Progenitor cell of endocrine pancreas (in vitro differentiated cells): ENCODE results near the gene CSNK2A1. TPM values are rescaled to one million over a fixed set of nuclear protein-coding genes. Genes with fewer than 3 reads are reported as not detected.

Experiments used
- DNase-seq: peaks from one replicate; pipeline ENCODE4 v3.0.0; 2021; ENCODE audit warnings: low spot score; ENCODE audit not compliant: unreplicated experiment
- H3K27ac Mint-ChIP-seq: 2 replicates; pipeline ENCODE4 v1.8.0; 2021; ENCODE audit warnings: mild to moderate bottlenecking, moderate library complexity, mixed read lengths
- H3K27me3 Mint-ChIP-seq: 2 replicates; pipeline ENCODE4 v1.8.0; 2021; ENCODE audit warnings: mixed read lengths
- H3K36me3 Mint-ChIP-seq: 2 replicates; pipeline ENCODE4 v1.8.0; 2022; ENCODE audit warnings: mixed read lengths; ENCODE audit not compliant: insufficient read depth
- H3K4me1 Mint-ChIP-seq: 2 replicates; pipeline ENCODE4 v1.8.0; 2021; ENCODE audit warnings: low read depth, mixed read lengths
- H3K4me3 Mint-ChIP-seq: 2 replicates; pipeline ENCODE4 v1.8.0; 2021; ENCODE audit warnings: low read depth, mild to moderate bottlenecking, moderate library complexity, mixed read lengths
- H3K9me3 Mint-ChIP-seq: 2 replicates; pipeline ENCODE4 v1.8.0; 2021; ENCODE audit warnings: low read depth, mixed read lengths
- total RNA-seq: library from RNA; stranded (reverse); gene quantifications from 2 replicates; pipeline ENCODE4 v1.2.1, GENCODE V29; 2021
- TF ChIP-seq, protein P1 (sequence below): fragments of 200-600 bp; sonication (generic); IDR thresholded peaks from one replicate; pipeline ENCODE4 v1.5.0; 2021; ENCODE audit warnings: antibody characterized with exemption, mild to moderate bottlenecking; ENCODE audit not compliant: unreplicated experiment

CSNK2A1 gene
- total RNA-seq, 1 donor from 2014 or later: 175 TPM

DNA sequence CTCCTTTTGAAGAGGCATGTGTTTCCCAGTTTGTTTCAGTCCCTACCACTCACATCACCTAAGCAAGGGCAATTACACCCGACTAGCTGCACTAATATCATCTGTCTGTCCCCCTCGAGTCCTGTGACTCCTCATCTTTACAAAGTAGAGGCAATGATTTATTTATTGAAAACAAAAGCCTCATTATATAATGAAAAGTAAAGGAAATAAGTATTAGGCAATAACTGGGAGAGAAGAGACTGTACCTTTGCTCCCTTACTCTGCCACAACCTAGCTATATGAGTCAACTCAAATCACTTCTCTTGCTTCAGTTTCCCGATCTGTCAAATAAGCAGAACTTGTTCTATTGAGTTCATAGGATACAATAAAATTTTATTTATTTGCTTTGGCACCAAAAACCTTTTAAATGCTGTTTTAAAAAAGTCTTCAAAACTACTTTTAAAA is 38.9 kb downstream of the CSNK2A1 start:
- TF ChIP-seq, protein P1, sequence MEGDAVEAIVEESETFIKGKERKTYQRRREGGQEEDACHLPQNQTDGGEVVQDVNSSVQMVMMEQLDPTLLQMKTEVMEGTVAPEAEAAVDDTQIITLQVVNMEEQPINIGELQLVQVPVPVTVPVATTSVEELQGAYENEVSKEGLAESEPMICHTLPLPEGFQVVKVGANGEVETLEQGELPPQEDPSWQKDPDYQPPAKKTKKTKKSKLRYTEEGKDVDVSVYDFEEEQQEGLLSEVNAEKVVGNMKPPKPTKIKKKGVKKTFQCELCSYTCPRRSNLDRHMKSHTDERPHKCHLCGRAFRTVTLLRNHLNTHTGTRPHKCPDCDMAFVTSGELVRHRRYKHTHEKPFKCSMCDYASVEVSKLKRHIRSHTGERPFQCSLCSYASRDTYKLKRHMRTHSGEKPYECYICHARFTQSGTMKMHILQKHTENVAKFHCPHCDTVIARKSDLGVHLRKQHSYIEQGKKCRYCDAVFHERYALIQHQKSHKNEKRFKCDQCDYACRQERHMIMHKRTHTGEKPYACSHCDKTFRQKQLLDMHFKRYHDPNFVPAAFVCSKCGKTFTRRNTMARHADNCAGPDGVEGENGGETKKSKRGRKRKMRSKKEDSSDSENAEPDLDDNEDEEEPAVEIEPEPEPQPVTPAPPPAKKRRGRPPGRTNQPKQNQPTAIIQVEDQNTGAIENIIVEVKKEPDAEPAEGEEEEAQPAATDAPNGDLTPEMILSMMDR: no peak
- H3K27ac Mint-ChIP-seq: no peak overlapping the region
- H3K9me3 Mint-ChIP-seq: no peaks in the 10 kb centered on the region
- peaks cover 14% of the 10 kb centered on the region for H3K4me1 Mint-ChIP-seq
- no peak overlapping the region for H3K4me3 Mint-ChIP-seq
- no peak for DNase-seq
- H3K27me3 Mint-ChIP-seq: no peaks in the 10 kb centered on the region
- peaks cover 29% of the 10 kb centered on the region for H3K36me3 Mint-ChIP-seq

DNA sequence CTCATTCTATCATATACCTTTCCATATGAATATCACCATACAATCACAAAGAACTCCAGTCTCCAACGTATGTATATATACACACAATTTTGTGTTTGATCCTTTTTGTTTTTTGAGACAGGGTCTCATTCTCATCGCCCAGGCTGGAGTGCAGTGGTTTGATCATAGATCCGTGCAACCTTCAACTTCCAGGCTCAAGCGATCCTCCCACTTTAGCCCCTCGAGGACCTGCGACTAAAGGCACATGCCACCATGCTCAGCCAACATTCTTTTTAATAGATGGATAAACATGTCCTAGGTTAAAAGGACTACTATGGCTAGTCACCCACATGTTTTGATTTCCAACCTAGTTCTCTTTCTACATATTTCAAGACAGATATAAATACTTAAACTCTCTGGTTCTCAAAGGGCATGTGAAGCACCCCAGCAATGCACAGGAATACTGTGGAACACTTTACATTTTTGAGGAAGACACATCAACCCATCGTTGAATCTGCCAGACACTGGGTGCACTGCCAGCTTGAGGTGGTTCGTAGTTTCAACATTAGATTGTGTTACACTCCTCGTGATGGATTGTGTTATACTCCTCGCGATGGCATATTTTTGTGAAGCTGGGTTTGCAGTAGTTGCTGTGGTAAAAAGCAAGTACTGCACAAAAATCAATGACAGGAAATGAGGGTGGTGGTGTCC is 40.4 kb downstream of the CSNK2A1 start:
- Mint-ChIP-seq H3K27ac (no peak overlapping the region), H3K27me3 (no peaks in the 10 kb centered on the region), H3K36me3 (peaks cover 31% of the 10 kb centered on the region), H3K9me3 (no peaks in the 10 kb centered on the region), H3K4me3 (no peak overlapping the region), H3K4me1 (peaks cover 7% of the 10 kb centered on the region)
- DNase-seq: no peak
- TF ChIP-seq, protein P1: no peak

DNA sequence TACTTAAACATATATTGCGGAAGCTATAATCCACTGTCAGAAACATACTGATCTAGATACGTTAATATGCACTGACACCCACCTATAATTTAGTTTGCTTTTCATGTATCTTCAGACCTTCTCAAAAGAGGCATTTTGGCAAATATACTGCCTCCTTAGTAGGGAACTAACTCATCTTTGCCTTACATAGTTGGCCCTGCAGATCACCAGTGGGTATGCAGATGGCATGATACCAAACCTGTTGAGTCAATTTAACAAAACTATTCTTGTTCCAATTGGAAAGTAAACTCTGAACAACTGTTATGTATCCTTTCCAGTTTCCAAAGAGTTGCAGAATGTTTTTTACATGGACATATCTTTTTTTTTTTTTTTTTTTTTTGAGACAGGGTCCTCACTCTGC is 45.6 kb downstream of the CSNK2A1 start:
- DNase-seq: no peak
- H3K27me3 Mint-ChIP-seq: no peaks in the 10 kb centered on the region
- TF ChIP-seq, protein P1: no peak
- H3K9me3 Mint-ChIP-seq: no peaks in the 10 kb centered on the region
- H3K4me1 Mint-ChIP-seq: no peaks in the 10 kb centered on the region
- no peak overlapping the region for H3K4me3 Mint-ChIP-seq
- H3K36me3 Mint-ChIP-seq: peaks cover 28% of the 10 kb centered on the region
- H3K27ac Mint-ChIP-seq: no peak overlapping the region

DNA sequence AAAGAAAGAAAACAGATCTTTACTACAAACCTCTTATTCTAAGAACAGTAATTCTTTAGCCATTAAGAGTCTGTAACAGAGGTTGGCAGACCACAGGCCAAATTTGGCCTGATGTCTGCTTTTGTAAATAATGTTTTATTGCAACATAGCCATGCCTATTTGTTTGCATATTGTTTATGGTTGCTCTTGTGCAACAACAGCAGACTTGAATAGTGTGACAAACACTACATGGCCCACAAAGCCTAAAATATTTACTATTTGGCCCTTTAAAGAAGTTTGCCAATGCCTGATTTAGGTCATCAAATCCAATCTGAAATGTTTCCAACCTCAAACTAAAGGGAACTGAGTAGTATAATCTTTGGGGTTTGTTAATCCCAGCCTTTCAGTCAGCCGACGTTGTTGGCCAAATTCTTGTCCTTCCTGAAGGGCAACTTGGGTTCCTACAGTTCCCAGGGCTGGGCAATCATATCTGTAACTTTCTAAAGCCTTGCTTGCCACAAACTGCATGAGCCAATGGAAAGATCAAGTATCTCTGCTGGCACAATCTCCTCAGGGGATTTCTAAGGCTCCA is 47.4 kb downstream of the CSNK2A1 start:
- Mint-ChIP-seq H3K4me3 (no peak overlapping the region), H3K27ac (no peak overlapping the region), H3K27me3 (no peaks in the 10 kb centered on the region), H3K9me3 (no peaks in the 10 kb centered on the region), H3K4me1 (no peaks in the 10 kb centered on the region), H3K36me3 (peaks cover 25% of the 10 kb centered on the region)
- TF ChIP-seq, protein P1: no peak
- no peak for DNase-seq

DNA sequence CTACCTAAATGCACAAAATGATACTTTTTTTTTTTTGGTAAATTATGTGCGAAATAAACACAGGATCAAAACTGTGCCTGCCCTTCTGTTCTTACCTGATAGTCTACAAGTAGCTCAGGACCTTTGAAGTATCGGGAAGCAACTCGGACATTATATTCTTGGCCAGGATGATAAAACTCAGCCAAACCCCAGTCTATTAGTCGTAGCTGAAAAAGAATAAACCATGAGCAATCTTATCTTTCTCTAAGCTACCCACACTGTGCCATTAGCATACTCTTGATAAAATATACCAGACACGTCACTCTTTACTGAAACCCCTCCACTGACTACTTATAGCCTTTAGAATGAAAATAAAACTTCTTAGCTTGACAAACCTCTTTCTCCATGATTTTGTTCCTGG is 51.4 kb downstream of the CSNK2A1 start:
- no peak overlapping the region for H3K4me3 Mint-ChIP-seq
- H3K4me1 Mint-ChIP-seq: no peaks in the 10 kb centered on the region
- no peaks in the 10 kb centered on the region for H3K9me3 Mint-ChIP-seq
- DNase-seq: no peak
- H3K27ac Mint-ChIP-seq: no peak overlapping the region
- TF ChIP-seq, protein P1: no peak
- no peaks in the 10 kb centered on the region for H3K27me3 Mint-ChIP-seq
- peaks cover 34% of the 10 kb centered on the region for H3K36me3 Mint-ChIP-seq
